Measurements from ENCODE around the gene EPHA6. TPM values are rescaled to one million over a fixed set of nuclear protein-coding genes. Genes with fewer than 3 reads are reported as not detected.

The EPHA6 gene
- total RNA-seq, 4 donors from 2014 or later = 0.60 to 3.8 (median 3.0) TPM

GRCh38 chr3:97793420-97794019 lies 979.1 kb downstream of the EPHA6 start:
- Histone ChIP-seq H3K4me3 (no peak overlapping the region), H3K27me3 (no peaks in the 10 kb centered on the region), H3K9me3 (no peaks in the 10 kb centered on the region), H3K27ac (no peak overlapping the region), H3K36me3 (no peaks in the 10 kb centered on the region), H3K4me1 (no peaks in the 10 kb centered on the region)
- no peak for DNase-seq
- intact Hi-C loops (cut with DNase I; ENCODE audit: low total_unique reads) (loop anchor here (2.0 to 5.0 kb wide), 2 partner anchors 179 to 229 kb away; partner anchors contain the start of gene RIOX2), in situ Hi-C loops (cut with MboI; ENCODE audit: low pct_ligation_motif_present in 1 of 4, low pct_unique_long_range_greater_than_20kb in 1 of 4, low sequenced_read_pairs in 3 of 4) (loop anchor here (5.0 to 25.0 kb wide), 3 partner anchors 229 to 544 kb away; no protein-coding TSS in a partner anchor)
- no peak for TF ChIP-seq POLR2A (IDR thresholded peaks at IDR 0.05)
- TF ChIP-seq EP300 (IDR thresholded peaks at IDR 0.05; ENCODE audit: low read depth) = no peak
- TF ChIP-seq CTCF (IDR thresholded peaks at IDR 0.05) = peak; percentile 78 to 83 (median 81)

GRCh38 chr3:97795951-97796350 lies 981.6 kb downstream of the EPHA6 start:
- Histone ChIP-seq H3K9me3 (no peaks in the 10 kb centered on the region), H3K36me3 (no peaks in the 10 kb centered on the region), H3K27ac (no peak overlapping the region), H3K4me1 (no peaks in the 10 kb centered on the region), H3K4me3 (no peak overlapping the region), H3K27me3 (no peaks in the 10 kb centered on the region)
- no peak for DNase-seq
- 85 to 88% methylated on average over 4 of the region's 4 CpGs for WGBS, 2 donors (ENCODE audit: low coverage in 1 of 2)
- TF ChIP-seq CTCF (IDR thresholded peaks at IDR 0.05) (no peak), POLR2A (IDR thresholded peaks at IDR 0.05) (no peak), POLR2AphosphoS5 (IDR thresholded peaks at IDR 0.05) (no peak), EP300 (IDR thresholded peaks at IDR 0.05; ENCODE audit: low read depth) (no peak)
- in situ Hi-C loops (cut with MboI; ENCODE audit: low pct_ligation_motif_present in 1 of 4, low pct_unique_long_range_greater_than_20kb in 1 of 4, low sequenced_read_pairs in 3 of 4) (loop anchor here in 3 of 4 donors (5.0 to 25.0 kb wide), 3 partner anchors 221 to 541 kb away; no protein-coding TSS in a partner anchor), intact Hi-C loops (cut with DNase I; ENCODE audit: low total_unique reads) (loop anchor here (2.0 kb wide), 1 partner anchor 227 kb away; no protein-coding TSS in a partner anchor)

Data from transverse colon (tissue), 4 donors.